GM13976 (cell line): ENCODE data around the gene RHAG.
"Not testable (repeated sequence)": the region's sequence is repeated elsewhere in the genome, so short reads cannot be mapped to it uniquely, and the experiment has no call there.

Source experiments
- DNase-seq: peaks from one replicate; pipeline ENCODE4 v3.0.0; 2012; ENCODE audit warnings: low spot score
- in situ Hi-C: fragments of 300-500 bp; cut with MboI; formaldehyde crosslinking; loops from one replicate; pipeline ENCODE4 v1.12.0; 2022; ENCODE audit warnings: low sequenced_read_pairs, mixed read lengths, inconsistent platforms; ENCODE audit not compliant: unreplicated experiment
- TF ChIP-seq, protein P1 (sequence below): IDR thresholded peaks from 2 replicates; pipeline ENCODE4 v1.5.1; 2012; ENCODE audit warnings: borderline replicate concordance, mild to moderate bottlenecking; ENCODE audit not compliant: insufficient read depth; ENCODE audit errors: extremely low read depth, missing control alignments, control extremely low read depth

The RHAG gene

GRCh38 chr6:49607391-49607982, 29.2 kb downstream of the RHAG start:
- TF ChIP-seq, protein P1, sequence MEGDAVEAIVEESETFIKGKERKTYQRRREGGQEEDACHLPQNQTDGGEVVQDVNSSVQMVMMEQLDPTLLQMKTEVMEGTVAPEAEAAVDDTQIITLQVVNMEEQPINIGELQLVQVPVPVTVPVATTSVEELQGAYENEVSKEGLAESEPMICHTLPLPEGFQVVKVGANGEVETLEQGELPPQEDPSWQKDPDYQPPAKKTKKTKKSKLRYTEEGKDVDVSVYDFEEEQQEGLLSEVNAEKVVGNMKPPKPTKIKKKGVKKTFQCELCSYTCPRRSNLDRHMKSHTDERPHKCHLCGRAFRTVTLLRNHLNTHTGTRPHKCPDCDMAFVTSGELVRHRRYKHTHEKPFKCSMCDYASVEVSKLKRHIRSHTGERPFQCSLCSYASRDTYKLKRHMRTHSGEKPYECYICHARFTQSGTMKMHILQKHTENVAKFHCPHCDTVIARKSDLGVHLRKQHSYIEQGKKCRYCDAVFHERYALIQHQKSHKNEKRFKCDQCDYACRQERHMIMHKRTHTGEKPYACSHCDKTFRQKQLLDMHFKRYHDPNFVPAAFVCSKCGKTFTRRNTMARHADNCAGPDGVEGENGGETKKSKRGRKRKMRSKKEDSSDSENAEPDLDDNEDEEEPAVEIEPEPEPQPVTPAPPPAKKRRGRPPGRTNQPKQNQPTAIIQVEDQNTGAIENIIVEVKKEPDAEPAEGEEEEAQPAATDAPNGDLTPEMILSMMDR: no peak
- in situ Hi-C loops: no loop called here

GRCh38 chr6:49606721-49607390, 29.8 kb downstream of the RHAG start:
- TF ChIP-seq, protein P1: peak; percentile 79
- in situ Hi-C loops: no loop called here
- DNase-seq: peak; percentile 47

More at GRCh38 chr6:49607391-49607982, 29.2 kb downstream of the RHAG start:
- DNase-seq: no peak

- in situ Hi-C loops, DNase-seq: not testable (repeated sequence)
Observed at GRCh38 chr6:49604080-49604479, 32.6 kb downstream of the RHAG start.

DNA sequence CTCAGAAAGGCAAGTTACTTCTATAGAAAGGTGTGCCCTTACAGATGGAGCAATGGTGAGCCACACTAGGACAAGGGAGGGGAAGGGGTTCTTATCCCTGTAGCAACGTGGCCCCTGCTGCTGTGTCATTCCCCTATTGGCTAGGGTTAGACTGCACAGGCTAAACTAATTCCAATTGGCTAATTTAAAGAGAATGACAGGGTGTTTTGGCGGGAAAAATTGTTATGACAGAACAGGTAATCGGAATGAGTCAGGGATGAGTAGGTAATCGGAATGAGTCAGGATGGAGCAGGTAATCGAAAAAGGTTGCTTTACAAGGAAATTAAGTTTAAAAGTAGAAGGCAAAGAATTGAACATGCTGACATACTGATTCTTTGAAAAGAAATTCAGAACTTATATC, 49.4 kb downstream of the RHAG start:
- in situ Hi-C loops, DNase-seq: not testable (repeated sequence)

DNA sequence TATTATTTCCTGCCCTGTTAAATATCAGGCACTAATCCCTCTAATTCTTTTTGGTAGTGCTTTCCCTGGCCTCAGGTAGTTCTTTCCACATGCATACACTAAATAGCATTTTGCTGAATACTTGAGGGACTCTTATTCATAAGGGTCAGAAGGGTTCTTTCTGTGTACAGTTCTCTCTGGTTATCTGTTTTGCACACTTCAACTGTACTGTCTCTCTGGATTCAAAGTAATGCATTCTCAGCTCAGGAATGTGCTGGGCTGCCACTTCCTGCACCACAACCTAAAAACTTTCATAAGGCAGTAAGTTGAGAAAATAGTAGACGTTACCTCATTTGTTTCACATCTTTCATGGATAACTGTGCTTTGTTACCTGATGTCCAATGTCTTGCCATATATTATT, 54.1 kb downstream of the RHAG start:
- DNase-seq: no peak
- in situ Hi-C loops: no loop called here
- TF ChIP-seq, protein P1: no peak

GRCh38 chr6:49579649-49580048, 57.0 kb downstream of the RHAG start:
- no peak for DNase-seq
- TF ChIP-seq, protein P1: no peak
- in situ Hi-C loops: no loop called here

GRCh38 chr6:49576618-49577017, 60.0 kb downstream of the RHAG start:
- TF ChIP-seq, protein P1: no peak
- DNase-seq: no peak
- in situ Hi-C loops: no loop called here
